NB4 (cell line): ENCODE measurements around the gene RRAD.
"Not testable (repeated sequence)": the region's sequence is repeated elsewhere in the genome, so short reads cannot be mapped to it uniquely, and the experiment has no call there.

ENCODE experiments used
- POLR2A ChIP-seq: IDR thresholded peaks from 2 replicates; pipeline ENCODE4 v1.6.1; 2011; ENCODE audit warnings: mild to moderate bottlenecking; ENCODE audit not compliant: insufficient read length; ENCODE audit errors: extremely low read depth
- TF ChIP-seq, protein P1 (sequence below): IDR thresholded peaks from one replicate; pipeline ENCODE4 v1.5.1; 2012; ENCODE audit warnings: low read depth, low read length
- TF ChIP-seq, protein P2 (sequence below): IDR thresholded peaks from 2 replicates; pipeline ENCODE4 v1.6.1; 2011; ENCODE audit warnings: low read depth, low read length

DNA sequence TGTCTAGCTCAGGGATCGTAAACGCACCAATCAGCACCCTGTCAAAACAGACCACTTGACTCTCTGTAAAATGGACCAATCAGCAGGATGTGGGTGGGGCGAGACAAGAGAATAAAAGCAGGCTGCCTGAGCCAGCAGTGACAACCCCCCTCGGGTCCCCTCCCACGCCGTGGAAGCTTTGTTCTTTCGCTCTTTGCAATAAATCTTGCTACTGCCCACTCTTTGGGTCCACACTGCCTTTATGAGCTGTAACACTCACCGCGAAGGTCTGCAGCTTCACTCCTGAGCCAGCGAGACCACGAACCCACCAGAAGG is 49.6 kb upstream of the RRAD start:
- TF ChIP-seq POLR2A = not testable (repeated sequence)
- TF ChIP-seq, protein P1, sequence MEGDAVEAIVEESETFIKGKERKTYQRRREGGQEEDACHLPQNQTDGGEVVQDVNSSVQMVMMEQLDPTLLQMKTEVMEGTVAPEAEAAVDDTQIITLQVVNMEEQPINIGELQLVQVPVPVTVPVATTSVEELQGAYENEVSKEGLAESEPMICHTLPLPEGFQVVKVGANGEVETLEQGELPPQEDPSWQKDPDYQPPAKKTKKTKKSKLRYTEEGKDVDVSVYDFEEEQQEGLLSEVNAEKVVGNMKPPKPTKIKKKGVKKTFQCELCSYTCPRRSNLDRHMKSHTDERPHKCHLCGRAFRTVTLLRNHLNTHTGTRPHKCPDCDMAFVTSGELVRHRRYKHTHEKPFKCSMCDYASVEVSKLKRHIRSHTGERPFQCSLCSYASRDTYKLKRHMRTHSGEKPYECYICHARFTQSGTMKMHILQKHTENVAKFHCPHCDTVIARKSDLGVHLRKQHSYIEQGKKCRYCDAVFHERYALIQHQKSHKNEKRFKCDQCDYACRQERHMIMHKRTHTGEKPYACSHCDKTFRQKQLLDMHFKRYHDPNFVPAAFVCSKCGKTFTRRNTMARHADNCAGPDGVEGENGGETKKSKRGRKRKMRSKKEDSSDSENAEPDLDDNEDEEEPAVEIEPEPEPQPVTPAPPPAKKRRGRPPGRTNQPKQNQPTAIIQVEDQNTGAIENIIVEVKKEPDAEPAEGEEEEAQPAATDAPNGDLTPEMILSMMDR = not testable (repeated sequence)
- TF ChIP-seq, protein P2, sequence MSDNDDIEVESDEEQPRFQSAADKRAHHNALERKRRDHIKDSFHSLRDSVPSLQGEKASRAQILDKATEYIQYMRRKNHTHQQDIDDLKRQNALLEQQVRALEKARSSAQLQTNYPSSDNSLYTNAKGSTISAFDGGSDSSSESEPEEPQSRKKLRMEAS = not testable (repeated sequence)
